ENCODE results near the gene LYSMD4.
"Not testable (repeated sequence)": the region's sequence is repeated elsewhere in the genome, so short reads cannot be mapped to it uniquely, and the experiment has no call there.

The LYSMD4 gene

DNA sequence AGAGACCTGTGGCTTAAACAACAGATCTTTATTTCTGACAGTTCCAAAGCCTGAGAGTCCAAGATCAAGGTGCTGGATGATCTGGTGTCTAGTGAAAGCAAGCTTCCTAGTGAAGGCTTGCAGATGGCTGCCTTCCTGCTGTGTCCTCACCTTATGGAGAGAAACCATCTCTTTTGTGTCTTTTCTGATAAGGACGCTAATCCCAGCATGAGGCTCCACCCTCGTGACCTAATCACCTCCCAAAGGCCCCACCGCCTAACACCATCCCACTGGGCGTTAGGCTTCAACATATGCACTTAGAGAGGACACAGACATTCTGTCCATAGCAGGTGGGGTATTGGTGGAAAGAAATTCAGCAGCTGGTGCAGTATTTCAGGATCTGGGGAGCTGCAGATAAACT, 19.8 kb upstream of the LYSMD4 start:
- ChIA-PET POLR2A (no interaction called here), CTCF (interaction anchor here (0.8 to 2.5 kb wide), 7 partner anchors 18 to 481 kb away, joined by 3 to 9 read pairs (median 3); no protein-coding TSS in a partner anchor)
- Histone ChIP-seq H3K27ac (ENCODE audit: insufficient read depth in 1 of 2, low read depth in 1 of 2, low read length in 2 of 2, poor library complexity in 1 of 2, severe bottlenecking in 2 of 2) (no peak overlapping the region), H3K27me3 (replicated peaks in 2 of 5; ENCODE audit: control insufficient read depth in 4 of 5, insufficient read depth in 5 of 5, low read length in 4 of 5) (no peaks in the 10 kb centered on the region), H3K36me3 (ENCODE audit: control insufficient read depth in 4 of 4, insufficient read depth in 4 of 4, low read length in 3 of 4) (no peaks in the 10 kb centered on the region), H3K4me1 (ENCODE audit: control extremely low read depth in 1 of 4, control insufficient read depth in 4 of 4, insufficient read depth in 4 of 4, low read length in 3 of 4) (peaks cover 0 to 2% (median 1%) of the 10 kb centered on the region in 4 experiments), H3K4me3 (ENCODE audit: control insufficient read depth in 1 of 7, extremely low read depth in 1 of 7, insufficient read depth in 4 of 7, low read depth in 2 of 7, low read length in 6 of 7) (no peak overlapping the region), H3K9me3 (ENCODE audit: control extremely low read depth in 1 of 5, control insufficient read depth in 4 of 5, insufficient read depth in 2 of 5, low read depth in 1 of 5, low read length in 4 of 5) (no peaks in the 10 kb centered on the region)
- 96% methylated on average over 3 of the region's 4 CpGs for WGBS (ENCODE audit: insufficient coverage)
- DNase-seq: no peak

GRCh38 chr15:99752556-99752955, 19.3 kb upstream of the LYSMD4 start:
- H3K36me3 ChIP-seq (ENCODE audit: control insufficient read depth in 4 of 4, insufficient read depth in 4 of 4, low read length in 3 of 4): no peaks in the 10 kb centered on the region
- H3K9me3 ChIP-seq (ENCODE audit: control extremely low read depth in 1 of 5, control insufficient read depth in 4 of 5, insufficient read depth in 2 of 5, low read depth in 1 of 5, low read length in 4 of 5): no peaks in the 10 kb centered on the region
- POLR2A ChIA-PET: no interaction called here
- CTCF ChIA-PET: interaction anchor here (1.2 to 2.5 kb wide), 6 partner anchors 18 to 480 kb away, joined by 3 to 9 read pairs (median 3); no protein-coding TSS in a partner anchor
- 77% methylated on average over 3 of the region's 4 CpGs for WGBS (ENCODE audit: insufficient coverage)
- no peak overlapping the region for H3K27ac ChIP-seq (ENCODE audit: insufficient read depth in 1 of 2, low read depth in 1 of 2, low read length in 2 of 2, poor library complexity in 1 of 2, severe bottlenecking in 2 of 2)
- H3K4me1 ChIP-seq (ENCODE audit: control extremely low read depth in 1 of 4, control insufficient read depth in 4 of 4, insufficient read depth in 4 of 4, low read length in 3 of 4): peaks cover 0 to 2% (median 1%) of the 10 kb centered on the region in 4 experiments
- no peak for DNase-seq
- no peak overlapping the region for H3K4me3 ChIP-seq (ENCODE audit: control insufficient read depth in 1 of 7, extremely low read depth in 1 of 7, insufficient read depth in 4 of 7, low read depth in 2 of 7, low read length in 6 of 7)
- no peaks in the 10 kb centered on the region for H3K27me3 ChIP-seq (replicated peaks in 2 of 5; ENCODE audit: control insufficient read depth in 4 of 5, insufficient read depth in 5 of 5, low read length in 4 of 5)

DNA sequence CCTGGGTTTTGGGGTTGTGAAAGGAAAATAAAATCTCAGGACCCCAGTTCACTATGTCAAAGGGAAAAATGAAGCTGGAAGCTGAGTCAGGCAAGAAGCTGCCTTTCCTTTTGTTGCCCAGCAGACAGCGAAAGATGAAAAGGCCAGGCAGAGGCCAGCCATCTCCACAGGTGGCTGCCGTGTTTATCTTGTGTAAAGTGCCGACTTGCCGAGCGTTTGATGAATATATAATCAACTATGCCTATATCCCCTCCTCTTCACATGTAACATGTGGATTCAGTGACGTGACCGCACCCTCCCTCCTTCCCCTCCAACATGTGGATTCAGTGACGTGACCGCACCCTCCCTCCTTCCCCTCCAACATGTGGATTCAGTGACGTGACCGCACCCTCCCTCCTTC, 17.1 kb upstream of the LYSMD4 start:
- WGBS (ENCODE audit: insufficient coverage): 92% methylated on average over 2 of the region's 11 CpGs
- DNase-seq; H3K9me3 ChIP-seq (ENCODE audit: control extremely low read depth in 1 of 5, control insufficient read depth in 4 of 5, insufficient read depth in 2 of 5, low read depth in 1 of 5, low read length in 4 of 5); H3K4me1 ChIP-seq (ENCODE audit: control extremely low read depth in 1 of 4, control insufficient read depth in 4 of 4, insufficient read depth in 4 of 4, low read length in 3 of 4); H3K36me3 ChIP-seq (ENCODE audit: control insufficient read depth in 4 of 4, insufficient read depth in 4 of 4, low read length in 3 of 4); H3K27ac ChIP-seq (ENCODE audit: insufficient read depth in 1 of 2, low read depth in 1 of 2, low read length in 2 of 2, poor library complexity in 1 of 2, severe bottlenecking in 2 of 2); CTCF ChIA-PET; H3K27me3 ChIP-seq (replicated peaks in 2 of 5; ENCODE audit: control insufficient read depth in 4 of 5, insufficient read depth in 5 of 5, low read length in 4 of 5); H3K4me3 ChIP-seq (ENCODE audit: control insufficient read depth in 1 of 7, extremely low read depth in 1 of 7, insufficient read depth in 4 of 7, low read depth in 2 of 7, low read length in 6 of 7); POLR2A ChIA-PET: not testable (repeated sequence)

- H3K4me3 ChIP-seq (ENCODE audit: control insufficient read depth in 1 of 7, extremely low read depth in 1 of 7, insufficient read depth in 4 of 7, low read depth in 2 of 7, low read length in 6 of 7): no peak overlapping the region
- H3K27me3 ChIP-seq (replicated peaks in 2 of 5; ENCODE audit: control insufficient read depth in 4 of 5, insufficient read depth in 5 of 5, low read length in 4 of 5): no peaks in the 10 kb centered on the region
- DNase-seq: no peak
- H3K4me1 ChIP-seq (ENCODE audit: control extremely low read depth in 1 of 4, control insufficient read depth in 4 of 4, insufficient read depth in 4 of 4, low read length in 3 of 4): no peaks in the 10 kb centered on the region
- WGBS (ENCODE audit: insufficient coverage): 80% methylated on average over 4 of the region's 6 CpGs
- H3K9me3 ChIP-seq (ENCODE audit: control extremely low read depth in 1 of 5, control insufficient read depth in 4 of 5, insufficient read depth in 2 of 5, low read depth in 1 of 5, low read length in 4 of 5): no peaks in the 10 kb centered on the region
- CTCF ChIA-PET: no interaction called here
- POLR2A ChIA-PET: no interaction called here
- H3K36me3 ChIP-seq (ENCODE audit: control insufficient read depth in 4 of 4, insufficient read depth in 4 of 4, low read length in 3 of 4): no peaks in the 10 kb centered on the region
- H3K27ac ChIP-seq (ENCODE audit: insufficient read depth in 1 of 2, low read depth in 1 of 2, low read length in 2 of 2, poor library complexity in 1 of 2, severe bottlenecking in 2 of 2): no peak overlapping the region
Observed at GRCh38 chr15:99749386-99749785, 16.1 kb upstream of the LYSMD4 start.

DNA sequence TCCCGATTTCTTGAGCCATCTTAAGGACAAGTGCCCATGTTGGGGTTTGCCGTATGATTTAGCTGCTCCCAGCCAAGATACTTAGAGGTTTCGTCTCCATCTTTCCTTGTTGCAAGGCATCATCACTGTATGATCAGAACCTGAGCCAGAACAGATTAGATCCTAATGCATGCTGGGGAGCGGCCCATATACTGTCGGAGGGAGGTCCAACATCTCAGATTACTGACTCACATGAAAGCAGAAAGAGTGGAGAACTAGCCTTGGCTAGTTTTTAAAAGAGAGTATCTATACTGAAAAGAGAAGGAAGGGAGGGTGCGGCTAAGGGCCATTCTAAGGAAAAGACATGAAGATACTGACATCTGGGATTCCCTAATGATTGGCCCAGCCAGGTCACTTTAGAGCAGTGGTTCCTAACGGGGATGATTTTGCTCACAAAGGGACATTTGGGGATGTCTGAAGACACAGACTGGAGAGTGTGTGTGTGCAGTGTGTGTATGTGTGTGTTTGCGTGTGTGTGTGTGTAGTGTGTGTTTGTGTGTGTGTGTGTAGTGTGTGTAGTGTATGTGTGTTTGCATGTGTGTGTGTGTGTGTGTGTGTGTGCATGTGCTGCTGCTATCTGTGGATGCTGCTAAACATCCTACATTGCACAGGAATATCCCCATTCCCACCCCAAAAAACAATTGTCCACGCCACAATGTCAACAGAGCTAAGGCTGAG, 12.3 kb upstream of the LYSMD4 start:
- Histone ChIP-seq H3K4me1 (ENCODE audit: control extremely low read depth in 1 of 4, control insufficient read depth in 4 of 4, insufficient read depth in 4 of 4, low read length in 3 of 4) (no peaks in the 10 kb centered on the region), H3K4me3 (ENCODE audit: control insufficient read depth in 1 of 7, extremely low read depth in 1 of 7, insufficient read depth in 4 of 7, low read depth in 2 of 7, low read length in 6 of 7) (no peak overlapping the region), H3K9me3 (ENCODE audit: control extremely low read depth in 1 of 5, control insufficient read depth in 4 of 5, insufficient read depth in 2 of 5, low read depth in 1 of 5, low read length in 4 of 5) (no peaks in the 10 kb centered on the region), H3K27me3 (replicated peaks in 2 of 5; ENCODE audit: control insufficient read depth in 4 of 5, insufficient read depth in 5 of 5, low read length in 4 of 5) (no peaks in the 10 kb centered on the region), H3K36me3 (ENCODE audit: control insufficient read depth in 4 of 4, insufficient read depth in 4 of 4, low read length in 3 of 4) (no peaks in the 10 kb centered on the region), H3K27ac (ENCODE audit: insufficient read depth in 1 of 2, low read depth in 1 of 2, low read length in 2 of 2, poor library complexity in 1 of 2, severe bottlenecking in 2 of 2) (no peak overlapping the region)
- ChIA-PET CTCF (interaction anchor here (1.0 kb wide), 1 partner anchor 9 kb away, joined by 3 read pairs; no protein-coding TSS in a partner anchor), POLR2A (no interaction called here)
- WGBS (ENCODE audit: insufficient coverage): 97% methylated on average over 7 of the region's 9 CpGs
- no peak for DNase-seq

- Histone ChIP-seq H3K9me3 (ENCODE audit: control extremely low read depth in 1 of 5, control insufficient read depth in 4 of 5, insufficient read depth in 2 of 5, low read depth in 1 of 5, low read length in 4 of 5) (no peaks in the 10 kb centered on the region), H3K36me3 (ENCODE audit: control insufficient read depth in 4 of 4, insufficient read depth in 4 of 4, low read length in 3 of 4) (no peaks in the 10 kb centered on the region), H3K4me3 (ENCODE audit: control insufficient read depth in 1 of 7, extremely low read depth in 1 of 7, insufficient read depth in 4 of 7, low read depth in 2 of 7, low read length in 6 of 7) (no peak overlapping the region), H3K4me1 (ENCODE audit: control extremely low read depth in 1 of 4, control insufficient read depth in 4 of 4, insufficient read depth in 4 of 4, low read length in 3 of 4) (no peaks in the 10 kb centered on the region), H3K27me3 (replicated peaks in 2 of 5; ENCODE audit: control insufficient read depth in 4 of 5, insufficient read depth in 5 of 5, low read length in 4 of 5) (no peaks in the 10 kb centered on the region), H3K27ac (ENCODE audit: insufficient read depth in 1 of 2, low read depth in 1 of 2, low read length in 2 of 2, poor library complexity in 1 of 2, severe bottlenecking in 2 of 2) (no peak overlapping the region)
- no peak for DNase-seq
- WGBS (ENCODE audit: insufficient coverage): 100% methylated on average over 2 of the region's 7 CpGs
- CTCF ChIA-PET: interaction anchor here (1.0 kb wide), 1 partner anchor 13 kb away, joined by 3 read pairs; no protein-coding TSS in a partner anchor
- POLR2A ChIA-PET: no interaction called here
Observed at GRCh38 chr15:99744142-99744541, 10.9 kb upstream of the LYSMD4 start.

DNA sequence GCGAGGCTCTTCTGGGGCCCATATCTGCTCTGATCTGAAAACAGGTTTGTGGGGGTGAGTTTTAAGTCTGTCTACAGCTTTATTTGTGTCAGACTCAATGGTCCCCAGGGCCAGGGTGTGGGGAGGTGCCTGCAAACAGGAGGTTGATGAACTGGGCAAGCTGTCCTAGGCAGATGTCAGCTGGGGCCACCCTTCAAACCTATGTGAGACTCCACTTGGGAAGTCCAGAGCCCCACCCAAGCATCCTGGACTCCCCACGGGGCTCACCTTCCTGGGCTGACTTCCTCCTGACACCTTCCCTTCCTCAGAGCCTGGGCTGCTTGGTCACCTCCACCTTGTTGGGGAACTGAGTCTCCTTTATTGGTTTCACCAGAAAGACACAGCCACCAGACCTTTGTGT, 8.6 kb upstream of the LYSMD4 start:
- Histone ChIP-seq H3K4me3 (ENCODE audit: control insufficient read depth in 1 of 7, extremely low read depth in 1 of 7, insufficient read depth in 4 of 7, low read depth in 2 of 7, low read length in 6 of 7) (no peak overlapping the region), H3K36me3 (ENCODE audit: control insufficient read depth in 4 of 4, insufficient read depth in 4 of 4, low read length in 3 of 4) (no peaks in the 10 kb centered on the region), H3K9me3 (ENCODE audit: control extremely low read depth in 1 of 5, control insufficient read depth in 4 of 5, insufficient read depth in 2 of 5, low read depth in 1 of 5, low read length in 4 of 5) (no peaks in the 10 kb centered on the region), H3K4me1 (ENCODE audit: control extremely low read depth in 1 of 4, control insufficient read depth in 4 of 4, insufficient read depth in 4 of 4, low read length in 3 of 4) (no peaks in the 10 kb centered on the region), H3K27ac (ENCODE audit: insufficient read depth in 1 of 2, low read depth in 1 of 2, low read length in 2 of 2, poor library complexity in 1 of 2, severe bottlenecking in 2 of 2) (no peak overlapping the region), H3K27me3 (replicated peaks in 2 of 5; ENCODE audit: control insufficient read depth in 4 of 5, insufficient read depth in 5 of 5, low read length in 4 of 5) (no peaks in the 10 kb centered on the region)
- CTCF ChIA-PET: no interaction called here
- no peak for DNase-seq
- POLR2A ChIA-PET: no interaction called here
- 100% methylated on average over 1 of the region's 2 CpGs for WGBS (ENCODE audit: insufficient coverage)
